Glutamatergic neuron (in vitro differentiated cells): Measurements from ENCODE around the gene SIK2. TPM values are rescaled to one million over a fixed set of nuclear protein-coding genes. Genes with fewer than 3 reads are reported as not detected.

Experiments
- DNase-seq: peaks from one replicate; pipeline ENCODE4 v3.0.0; 2022
- H3K27ac Mint-ChIP-seq: one replicate; pipeline ENCODE4 v1.8.0; 2020; ENCODE audit warnings: mild to moderate bottlenecking, mixed read lengths, inconsistent platforms; ENCODE audit not compliant: unreplicated experiment
- H3K27me3 Mint-ChIP-seq: one replicate; pipeline ENCODE4 v1.8.0; 2020; ENCODE audit warnings: mild to moderate bottlenecking, moderate library complexity, mixed read lengths, inconsistent platforms; ENCODE audit not compliant: unreplicated experiment
- H3K36me3 Mint-ChIP-seq: one replicate; pipeline ENCODE4 v1.8.0; 2020; ENCODE audit warnings: mild to moderate bottlenecking, mixed read lengths, inconsistent platforms; ENCODE audit not compliant: unreplicated experiment
- H3K4me1 Mint-ChIP-seq: one replicate; pipeline ENCODE4 v1.8.0; 2020; ENCODE audit warnings: mild to moderate bottlenecking, low read depth, mixed read lengths, inconsistent platforms; ENCODE audit not compliant: unreplicated experiment
- H3K4me3 Mint-ChIP-seq: one replicate; pipeline ENCODE4 v1.8.0; 2020; ENCODE audit warnings: mild to moderate bottlenecking, mixed read lengths, inconsistent platforms; ENCODE audit not compliant: unreplicated experiment
- H3K9me3 Mint-ChIP-seq: one replicate; pipeline ENCODE4 v1.8.0; 2020; ENCODE audit warnings: mild to moderate bottlenecking, moderate library complexity, mixed read lengths, inconsistent platforms; ENCODE audit not compliant: unreplicated experiment
- CTCF ChIP-seq: fragments of 200-600 bp; sonication (generic); IDR thresholded peaks from one replicate; pipeline ENCODE4 v1.5.0; 2021; ENCODE audit not compliant: partially characterized antibody, unreplicated experiment
- total RNA-seq: library from RNA; stranded (reverse); fragmentation: NEBNext Ultra II Directional; extraction: Animal tissue kit (Norgen Biotek cat#: 25700); gene quantifications from one replicate; pipeline ENCODE4 v1.2.1, GENCODE V29; 2021; ENCODE audit not compliant: unreplicated experiment

Gene SIK2
- total RNA-seq, 1 donor from 2014 or later = 10.1 TPM

GRCh38 chr11:111759376-111759775 is 157.1 kb downstream of the SIK2 start:
- Mint-ChIP-seq H3K36me3 (no peaks in the 10 kb centered on the region), H3K9me3 (peaks cover 9% of the 10 kb centered on the region), H3K27ac (peak overlapping the region; percentile 53), H3K27me3 (peaks cover 2% of the 10 kb centered on the region), H3K4me3 (no peak overlapping the region), H3K4me1 (peaks cover 44% of the 10 kb centered on the region)
- DNase-seq = no peak
- TF ChIP-seq CTCF = no peak

GRCh38 chr11:111759778-111760407 is 157.6 kb downstream of the SIK2 start:
- TF ChIP-seq CTCF = no peak
- H3K4me3 Mint-ChIP-seq = no peak overlapping the region
- no peak for DNase-seq
- peaks cover 9% of the 10 kb centered on the region for H3K9me3 Mint-ChIP-seq
- H3K4me1 Mint-ChIP-seq = peaks cover 49% of the 10 kb centered on the region
- peak overlapping the region; percentile 53 for H3K27ac Mint-ChIP-seq
- no peaks in the 10 kb centered on the region for H3K36me3 Mint-ChIP-seq
- peaks cover 2% of the 10 kb centered on the region for H3K27me3 Mint-ChIP-seq

- Mint-ChIP-seq H3K27me3 (peaks cover 5% of the 10 kb centered on the region), H3K4me1 (peaks cover 54% of the 10 kb centered on the region), H3K27ac (peak overlapping the region; percentile 93), H3K36me3 (no peaks in the 10 kb centered on the region), H3K9me3 (peaks cover 13% of the 10 kb centered on the region), H3K4me3 (peak overlapping the region; percentile 76)
- no peak for DNase-seq
- no peak for TF ChIP-seq CTCF
These were observed 158.8 kb downstream of the SIK2 start for GRCh38 chr11:111761036-111761435.

GRCh38 chr11:111762526-111762925 is 160.3 kb downstream of the SIK2 start:
- DNase-seq = no peak
- Mint-ChIP-seq H3K4me3 (peak overlapping the region; percentile 57), H3K27ac (peak overlapping the region; percentile 73), H3K9me3 (peaks cover 15% of the 10 kb centered on the region), H3K4me1 (peaks cover 58% of the 10 kb centered on the region), H3K27me3 (peaks cover 7% of the 10 kb centered on the region), H3K36me3 (no peaks in the 10 kb centered on the region)
- TF ChIP-seq CTCF = no peak

GRCh38 chr11:111762981-111763643 is 160.9 kb downstream of the SIK2 start:
- Mint-ChIP-seq H3K4me3 (peak overlapping the region; percentile 57), H3K27me3 (peaks cover 7% of the 10 kb centered on the region), H3K4me1 (peaks cover 58% of the 10 kb centered on the region), H3K9me3 (peaks cover 15% of the 10 kb centered on the region), H3K36me3 (no peaks in the 10 kb centered on the region), H3K27ac (peak overlapping the region; percentile 73)
- DNase-seq = no peak
- TF ChIP-seq CTCF = no peak
